ENCODE results near the gene SLMAP. TPM values are rescaled to one million over a fixed set of nuclear protein-coding genes. Genes with fewer than 3 reads are reported as not detected.

Gene SLMAP
- total and polyA plus RNA-seq, 2 of the 13 experiments (the other 11 are each of a cell fraction or from before 2014, with no cell fraction given), result 24.0 to 48.3 TPM

DNA sequence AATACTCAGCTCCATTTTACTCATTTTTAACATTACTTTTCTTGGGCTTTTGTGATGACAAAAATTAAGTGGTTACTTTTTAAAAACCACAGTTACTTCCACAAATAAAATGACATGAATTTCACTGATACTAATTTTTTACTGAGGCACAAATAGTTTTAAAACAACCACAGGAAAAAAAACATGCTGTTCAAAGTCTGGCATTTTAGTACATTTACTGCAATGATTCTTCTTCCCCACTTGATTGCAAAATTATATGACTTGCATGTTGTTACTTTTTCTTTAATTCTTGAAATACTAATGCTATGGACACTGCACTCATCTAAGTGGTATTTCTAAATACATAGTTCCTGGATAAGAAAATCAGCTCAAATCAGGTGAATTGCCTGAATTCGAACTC, 24.8 kb upstream of the SLMAP start:
- no peak overlapping the region for H3K4me3 ChIP-seq (replicated peaks in 1 of 3; ENCODE audit: insufficient read depth in 1 of 3, low read depth in 2 of 3, low read length in 3 of 3)
- H3K36me3 ChIP-seq (replicated peaks in 1 of 2; ENCODE audit: control insufficient read depth in 1 of 2, insufficient read depth in 2 of 2, low read length in 2 of 2), result no peaks in the 10 kb centered on the region
- H3K27me3 ChIP-seq (ENCODE audit: control insufficient read depth in 1 of 2, insufficient read depth in 2 of 2, low read length in 2 of 2), result no peaks in the 10 kb centered on the region
- no peak for TF ChIP-seq ARHGAP35 (CRISPR knock-in tag; IDR thresholded peaks at IDR 0.05; ENCODE audit: borderline replicate concordance)
- no peak for TF ChIP-seq PBX2 (CRISPR knock-in tag; IDR thresholded peaks at IDR 0.05)
- TF ChIP-seq, protein P1, sequence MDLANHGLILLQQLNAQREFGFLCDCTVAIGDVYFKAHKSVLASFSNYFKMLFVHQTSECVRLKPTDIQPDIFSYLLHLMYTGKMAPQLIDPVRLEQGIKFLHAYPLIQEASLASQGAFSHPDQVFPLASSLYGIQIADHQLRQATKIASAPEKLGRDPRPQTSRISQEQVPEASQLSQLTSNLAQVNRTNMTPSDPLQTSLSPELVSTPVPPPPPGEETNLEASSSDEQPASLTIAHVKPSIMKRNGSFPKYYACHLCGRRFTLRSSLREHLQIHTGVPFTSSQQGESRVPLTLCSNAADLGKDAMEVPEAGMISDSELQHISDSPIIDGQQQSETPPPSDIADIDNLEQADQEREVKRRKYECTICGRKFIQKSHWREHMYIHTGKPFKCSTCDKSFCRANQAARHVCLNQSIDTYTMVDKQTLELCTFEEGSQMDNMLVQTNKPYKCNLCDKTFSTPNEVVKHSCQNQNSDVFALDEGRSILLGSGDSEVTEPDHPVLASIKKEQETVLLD (CRISPR knock-in tag; IDR thresholded peaks at IDR 0.05; ENCODE audit: low read depth), result no peak
- TF ChIP-seq HNF4A (CRISPR knock-in tag; IDR thresholded peaks at IDR 0.05), result no peak
- TF ChIP-seq PAF1 (CRISPR knock-in tag; IDR thresholded peaks at IDR 0.05), result no peak
- TF ChIP-seq TBX3 (IDR thresholded peaks at IDR 0.05; ENCODE audit: borderline replicate concordance), result no peak
- no peak for TF ChIP-seq CEBPG (CRISPR knock-in tag; IDR thresholded peaks at IDR 0.05)
- TF ChIP-seq CREM (IDR thresholded peaks at IDR 0.05), result no peak
- TF ChIP-seq CREM (CRISPR knock-in tag; IDR thresholded peaks at IDR 0.05), result no peak
- TF ChIP-seq, protein P2, sequence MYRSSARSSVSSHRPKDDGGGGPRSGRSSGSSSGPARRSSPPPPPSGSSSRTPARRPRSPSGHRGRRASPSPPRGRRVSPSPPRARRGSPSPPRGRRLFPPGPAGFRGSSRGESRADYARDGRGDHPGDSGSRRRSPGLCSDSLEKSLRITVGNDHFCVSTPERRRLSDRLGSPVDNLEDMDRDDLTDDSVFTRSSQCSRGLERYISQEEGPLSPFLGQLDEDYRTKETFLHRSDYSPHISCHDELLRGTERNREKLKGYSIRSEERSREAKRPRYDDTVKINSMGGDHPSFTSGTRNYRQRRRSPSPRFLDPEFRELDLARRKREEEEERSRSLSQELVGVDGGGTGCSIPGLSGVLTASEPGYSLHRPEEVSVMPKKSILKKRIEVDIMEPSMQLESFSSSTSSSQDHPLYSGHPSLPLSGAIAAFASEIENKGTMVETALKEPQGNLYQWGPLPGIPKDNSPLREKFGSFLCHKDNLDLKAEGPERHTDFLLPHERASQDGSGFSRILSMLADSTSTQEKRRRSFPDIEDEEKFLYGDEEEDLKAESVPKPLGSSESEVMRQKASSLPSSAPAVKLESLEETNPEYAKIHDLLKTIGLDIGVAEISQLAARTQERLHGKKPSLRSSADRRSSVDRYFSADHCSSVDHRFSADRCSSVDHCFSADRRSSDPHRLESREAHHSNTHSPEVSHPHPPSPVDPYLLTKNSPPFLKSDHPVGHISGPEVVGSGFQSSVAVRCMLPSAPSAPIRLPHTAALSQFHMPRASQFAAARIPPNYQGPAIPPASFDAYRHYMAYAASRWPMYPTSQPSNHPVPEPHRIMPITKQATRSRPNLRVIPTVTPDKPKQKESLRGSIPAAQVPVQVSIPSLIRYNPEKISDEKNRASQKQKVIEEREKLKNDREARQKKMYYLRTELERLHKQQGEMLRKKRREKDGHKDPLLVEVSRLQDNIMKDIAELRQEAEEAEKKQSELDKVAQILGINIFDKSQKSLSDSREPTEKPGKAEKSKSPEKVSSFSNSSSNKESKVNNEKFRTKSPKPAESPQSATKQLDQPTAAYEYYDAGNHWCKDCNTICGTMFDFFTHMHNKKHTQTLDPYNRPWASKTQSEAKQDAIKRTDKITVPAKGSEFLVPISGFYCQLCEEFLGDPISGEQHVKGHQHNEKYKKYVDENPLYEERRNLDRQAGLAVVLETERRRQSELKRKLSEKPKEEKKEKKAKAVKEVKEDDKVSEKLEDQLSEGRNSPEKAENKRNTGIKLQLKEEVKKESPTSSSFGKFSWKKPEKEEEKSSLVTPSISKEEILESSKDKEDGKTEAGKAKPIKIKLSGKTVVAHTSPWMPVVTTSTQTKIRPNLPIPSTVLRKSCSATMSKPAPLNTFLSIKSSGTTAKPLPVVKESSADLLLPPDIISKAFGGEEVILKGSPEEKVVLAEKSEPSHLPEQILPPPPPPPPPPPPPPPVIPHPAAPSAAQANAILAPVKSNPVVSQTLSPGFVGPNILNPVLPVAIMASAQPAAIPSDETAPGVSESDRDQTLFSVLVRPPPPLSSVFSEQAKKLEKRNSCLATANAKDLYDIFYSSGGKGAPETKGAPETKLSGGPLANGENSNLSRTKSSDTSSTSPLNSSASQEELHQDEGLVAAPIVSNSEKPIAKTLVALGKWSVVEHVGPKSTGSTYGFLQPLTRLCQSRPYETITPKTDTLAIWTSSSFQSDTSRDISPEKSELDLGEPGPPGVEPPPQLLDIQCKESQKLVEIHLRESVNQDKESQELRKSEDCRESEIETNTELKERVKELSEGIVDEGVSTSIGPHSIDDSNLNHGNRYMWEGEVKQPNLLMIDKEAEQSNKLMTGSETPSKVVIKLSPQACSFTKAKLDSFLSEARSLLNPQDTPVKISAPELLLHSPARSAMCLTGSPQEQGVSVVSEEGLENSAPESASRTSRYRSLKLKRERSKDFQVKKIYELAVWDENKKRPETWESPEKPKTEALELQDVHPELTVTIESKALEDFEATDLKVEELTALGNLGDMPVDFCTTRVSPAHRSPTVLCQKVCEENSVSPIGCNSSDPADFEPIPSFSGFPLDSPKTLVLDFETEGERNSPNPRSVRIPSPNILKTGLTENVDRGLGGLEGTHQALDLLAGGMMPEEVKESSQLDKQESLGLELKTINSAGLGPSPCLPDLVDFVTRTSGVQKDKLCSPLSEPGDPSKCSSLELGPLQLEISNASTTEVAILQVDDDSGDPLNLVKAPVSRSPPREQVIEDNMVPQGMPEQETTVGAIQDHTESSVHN (CRISPR knock-in tag; IDR thresholded peaks at IDR 0.05), result no peak
- in situ Hi-C loops (cut with HindIII; ENCODE audit: extremely low pct_ligation_motif_present, low pct_unique_long_range_greater_than_20kb) (no loop called here), intact Hi-C loops (cut with micrococcal nuclease; ENCODE audit: unreplicated experiment) (no loop called here)
- no peak overlapping the region for H3K9ac ChIP-seq (ENCODE audit: insufficient read depth, low read depth, low read length)
- no peaks in the 10 kb centered on the region for H3K9me3 ChIP-seq (ENCODE audit: low read length)
- H2AFZ ChIP-seq (ENCODE audit: low read length), result no peak overlapping the region
- CTCF ChIA-PET (ENCODE audit: low intra/inter-chr PET ratio, low total read pairs), result no interaction called here
- no peak overlapping the region for H3K4me2 ChIP-seq (ENCODE audit: low read depth, low read length)
- no peaks in the 10 kb centered on the region for H3K79me2 ChIP-seq (ENCODE audit: insufficient read depth, low read length)
- H3K27ac ChIP-seq (ENCODE audit: extremely low read length, insufficient read depth, low read length), result no peak overlapping the region
- no peaks in the 10 kb centered on the region for H4K20me1 ChIP-seq (ENCODE audit: insufficient read depth, low read length)
- H3K4me1 ChIP-seq (ENCODE audit: insufficient read depth, low read length), result peaks cover 14% of the 10 kb centered on the region; the same call in 1 of the 2 replicates
- FAIRE-seq, result no peak
- no TSS peak for BruUV-seq (replicated peaks)
- POLR2A ChIA-PET, result no interaction called here
- WGBS (ENCODE audit: low lambda C conversion rate), result 8% methylated on average over 1 of the region's 1 CpG
- no peak for DNase-seq (ENCODE audit: low spot score)
- no peak for ATAC-seq
